HK-2 (cell line): ENCODE data around the gene LATS1.
"Not testable (repeated sequence)": the region's sequence is repeated elsewhere in the genome, so short reads cannot be mapped to it uniquely, and the experiment has no call there.

Source experiments
- DNase-seq: peaks from one replicate; pipeline ENCODE4 v3.0.0-alpha.2; 2018; ENCODE audit not compliant: unreplicated experiment

Gene LATS1

DNA sequence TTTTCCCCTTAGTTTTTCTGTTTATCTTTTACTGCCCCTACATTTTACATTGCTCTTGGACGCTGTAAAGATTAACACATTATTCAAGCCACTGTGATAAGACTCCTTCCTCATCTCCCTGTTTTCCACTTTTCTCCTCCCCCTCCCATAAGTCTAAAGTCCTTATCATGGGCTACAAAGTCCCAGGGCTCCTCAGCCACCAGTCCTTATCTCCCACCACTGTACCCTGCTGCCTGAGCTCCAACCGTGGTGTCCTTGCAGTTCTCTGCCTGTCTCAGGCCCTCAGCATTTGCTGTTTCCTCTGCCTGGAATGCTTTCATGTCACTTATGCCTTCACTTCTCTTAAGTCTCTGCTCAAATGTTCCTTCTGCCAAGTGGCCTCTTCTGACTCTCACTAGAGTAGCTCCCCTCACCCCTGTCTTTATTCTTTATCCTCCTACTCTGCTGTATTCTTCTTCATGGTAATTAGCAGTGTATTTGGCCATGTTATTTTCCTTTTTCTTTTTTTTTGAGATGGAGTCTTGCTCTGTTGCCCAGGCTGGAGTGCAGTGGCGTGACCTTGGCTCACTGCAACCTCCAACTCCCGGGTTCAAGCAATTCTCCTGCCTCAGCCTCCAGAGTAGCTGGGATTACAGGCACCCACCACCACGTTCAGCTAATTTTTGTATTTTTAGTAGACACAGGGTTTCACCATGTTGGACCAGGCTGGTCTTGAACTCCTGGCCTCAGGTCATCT is 10.8 kb upstream of the LATS1 start:
- DNase-seq: no peak

GRCh38 chr6:149727793-149728498 is 10.0 kb upstream of the LATS1 start:
- DNase-seq: no peak

- no peak for DNase-seq
Measured at GRCh38 chr6:149725785-149726184, 7.9 kb upstream of the LATS1 start.

DNA sequence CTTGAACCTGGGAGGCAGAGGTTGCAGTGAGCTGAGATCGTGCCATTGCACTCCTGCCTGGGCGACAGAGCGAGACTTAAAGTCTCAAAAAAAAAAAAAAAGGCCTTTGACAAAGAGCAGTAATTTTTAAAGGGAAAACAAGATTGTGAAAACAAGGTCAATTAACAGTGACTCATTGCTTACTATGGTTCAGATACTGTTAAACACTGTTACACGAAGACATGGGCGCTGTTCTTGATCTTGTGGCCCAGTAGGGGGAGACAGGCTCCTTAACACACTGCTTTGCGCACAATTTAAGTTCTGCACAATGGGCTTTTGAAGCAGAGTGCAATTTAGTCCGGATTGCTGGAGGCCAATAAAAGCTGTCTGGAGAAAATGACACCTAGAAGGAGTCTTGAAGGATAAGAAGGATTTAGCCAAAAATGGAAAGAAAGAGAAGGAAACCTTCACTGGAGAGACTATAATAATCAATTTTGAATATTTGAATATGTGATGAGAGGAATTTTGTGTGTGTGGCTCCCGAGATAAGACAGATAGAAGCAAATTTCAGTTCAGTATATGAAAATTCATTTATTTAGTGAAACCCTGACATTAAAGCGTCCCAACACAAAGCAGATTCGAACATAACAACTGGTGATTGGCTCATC is 6.0 kb upstream of the LATS1 start:
- no peak for DNase-seq

GRCh38 chr6:149723262-149723661 is 5.4 kb upstream of the LATS1 start:
- no peak for DNase-seq

- DNase-seq: no peak
Measured at GRCh38 chr6:149719531-149719930, 1.6 kb upstream of the LATS1 start.

GRCh38 chr6:149717255-149717587 is 680 bp downstream of the LATS1 start:
- no peak for DNase-seq

DNA sequence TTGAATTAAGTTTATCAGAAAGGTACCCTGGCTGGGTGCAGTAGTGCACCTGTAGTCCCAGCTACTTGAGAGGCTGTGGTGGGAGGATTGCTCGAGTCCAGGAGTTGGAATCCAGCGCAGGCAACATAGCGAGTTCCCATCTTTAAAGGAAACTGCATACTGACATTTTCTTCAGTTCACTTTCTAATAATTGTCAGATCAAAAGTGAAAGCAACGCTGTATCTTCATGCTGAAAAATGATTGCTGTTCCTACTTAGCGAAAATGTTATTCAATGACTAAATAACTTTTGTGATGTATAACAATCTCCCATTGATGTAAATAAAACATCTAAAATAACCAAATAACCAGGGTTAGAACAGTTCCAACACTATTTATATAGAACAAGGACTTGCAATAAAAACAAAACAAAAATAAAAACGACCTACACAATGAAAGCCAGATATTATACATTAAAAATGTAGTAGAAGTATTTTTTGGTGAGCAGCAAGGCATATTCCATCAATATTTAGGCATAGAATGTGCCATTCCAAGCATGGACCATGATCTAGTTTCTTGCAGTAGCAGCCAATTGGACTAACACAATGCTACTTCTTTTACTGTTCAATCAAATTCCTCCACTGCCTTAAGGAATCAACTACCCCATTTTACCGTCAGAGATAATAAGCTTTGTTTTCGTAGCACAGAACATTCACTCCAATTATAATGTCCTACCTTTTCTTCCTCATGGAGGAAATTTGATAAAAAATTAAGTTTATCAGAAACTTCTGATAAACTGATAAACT is 1.5 kb downstream of the LATS1 start:
- no peak for DNase-seq

- no peak for DNase-seq
Measured at GRCh38 chr6:149714442-149714841, 3.5 kb downstream of the LATS1 start.

- no peak for DNase-seq
Measured at GRCh38 chr6:149711711-149712110, 6.2 kb downstream of the LATS1 start.

GRCh38 chr6:149701714-149702113 is 16.2 kb downstream of the LATS1 start:
- DNase-seq: no peak

DNA sequence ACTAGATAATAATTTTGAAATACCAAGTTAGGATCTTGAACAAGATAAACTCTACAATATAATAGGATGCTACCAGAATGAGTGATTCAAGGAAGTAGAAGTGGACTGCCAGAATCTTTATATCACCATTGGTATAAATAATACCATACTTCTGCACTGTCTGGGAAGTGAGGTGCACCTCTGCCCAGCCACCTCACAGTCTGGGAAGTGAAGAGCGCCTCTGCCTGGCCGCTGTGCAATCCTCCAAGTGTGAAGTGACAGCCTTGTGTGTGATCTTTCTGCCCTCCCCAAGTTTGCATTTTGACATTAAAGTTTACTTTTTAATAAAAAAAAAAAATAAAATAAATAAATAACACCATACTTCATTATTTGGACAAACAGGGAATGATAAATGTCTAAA is 18.8 kb downstream of the LATS1 start:
- no peak for DNase-seq

DNA sequence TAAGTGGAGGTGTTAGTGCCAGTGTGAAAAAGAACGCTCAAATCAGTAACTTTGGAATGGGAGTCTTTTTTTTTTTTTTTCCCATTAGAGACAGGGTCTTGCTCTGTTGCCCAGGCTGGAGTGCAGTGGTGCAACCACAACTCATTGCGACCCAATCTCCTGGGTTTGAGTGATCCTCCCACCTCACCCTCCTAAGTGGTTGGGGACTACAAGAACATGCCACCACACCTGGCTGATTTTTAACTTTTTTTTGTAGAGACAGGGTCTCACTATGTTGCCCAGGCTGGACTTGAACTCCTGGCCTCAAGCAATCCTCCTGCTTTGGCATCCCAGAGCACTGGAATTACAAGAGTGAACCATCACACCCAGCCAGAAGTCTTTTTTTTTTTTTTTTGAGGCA is 19.7 kb downstream of the LATS1 start:
- no peak for DNase-seq

- DNase-seq: no peak
Measured at GRCh38 chr6:149696901-149697300, 21.0 kb downstream of the LATS1 start.

DNA sequence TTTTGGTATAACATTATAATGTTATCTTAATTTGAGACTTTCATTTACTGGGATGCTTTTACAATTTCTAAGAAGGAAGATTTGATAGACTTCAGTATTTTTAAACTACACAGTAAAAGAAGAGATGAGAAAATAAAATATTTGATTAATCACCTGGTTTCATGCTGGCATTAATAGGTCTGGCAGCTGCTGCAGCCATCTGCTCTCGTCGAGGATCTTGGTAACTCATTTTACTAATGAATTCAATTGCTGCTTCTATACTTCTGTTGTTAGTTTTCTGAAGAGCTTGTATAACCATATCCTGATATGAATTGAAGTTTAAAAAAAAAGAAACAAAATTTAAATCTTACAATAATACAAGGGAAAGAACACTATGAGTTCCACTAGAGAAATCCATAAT is 23.0 kb downstream of the LATS1 start:
- DNase-seq: no peak

DNA sequence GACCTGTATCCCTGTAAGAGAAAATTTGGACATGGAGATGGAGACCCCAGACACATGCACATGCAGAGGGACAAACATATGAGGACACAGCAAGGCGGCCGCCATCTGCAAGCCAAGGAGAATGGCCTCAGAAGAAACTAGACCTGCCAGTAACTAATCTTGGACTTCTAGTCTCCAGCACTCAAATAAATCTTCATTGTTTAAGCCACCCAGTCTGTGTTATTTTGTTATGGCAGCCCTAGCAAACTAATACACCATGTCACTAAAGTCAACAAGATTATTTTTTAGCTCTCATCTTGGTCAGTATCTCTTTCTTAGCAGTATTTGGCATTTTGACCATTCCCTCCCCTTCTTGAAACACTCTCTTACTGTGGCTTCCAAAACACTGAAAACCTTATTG is 26.7 kb downstream of the LATS1 start:
- DNase-seq: no peak

- no peak for DNase-seq
Measured at GRCh38 chr6:149686230-149686629, 31.7 kb downstream of the LATS1 start.

GRCh38 chr6:149683256-149683859 is 34.5 kb downstream of the LATS1 start:
- no peak for DNase-seq

GRCh38 chr6:149681845-149682244 is 36.1 kb downstream of the LATS1 start:
- DNase-seq: not testable (repeated sequence)

DNA sequence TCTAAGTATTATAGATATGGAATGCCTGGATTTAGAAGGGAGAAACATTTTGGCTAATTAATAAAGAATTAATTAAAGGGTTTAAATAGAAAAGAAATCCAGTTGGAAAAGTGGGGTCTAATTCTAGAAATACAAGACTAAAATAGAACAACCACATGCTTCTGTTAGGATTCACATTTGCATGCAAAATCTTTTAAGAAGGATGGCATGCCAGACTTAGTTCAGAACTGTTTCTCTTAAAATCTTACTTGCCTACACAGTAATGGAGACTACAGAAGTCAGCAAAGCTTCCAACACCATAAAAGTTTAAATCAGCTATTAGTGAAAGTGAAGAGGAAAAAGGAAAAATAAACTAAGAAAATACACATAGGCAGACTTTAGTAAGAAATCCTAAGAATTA is 36.7 kb downstream of the LATS1 start:
- DNase-seq: no peak

- DNase-seq: no peak
Measured at GRCh38 chr6:149680503-149680902, 37.4 kb downstream of the LATS1 start.

- DNase-seq: not testable (repeated sequence)
Measured at GRCh38 chr6:149672265-149672664, 45.6 kb downstream of the LATS1 start.
